Measurements from ENCODE around the gene DEUP1. TPM values are rescaled to one million over a fixed set of nuclear protein-coding genes. Genes with fewer than 3 reads are reported as not detected.

DEUP1 gene
- total and polyA plus RNA-seq, 2 experiments from 2014 or later, result 0.27 to 0.28 TPM

DNA sequence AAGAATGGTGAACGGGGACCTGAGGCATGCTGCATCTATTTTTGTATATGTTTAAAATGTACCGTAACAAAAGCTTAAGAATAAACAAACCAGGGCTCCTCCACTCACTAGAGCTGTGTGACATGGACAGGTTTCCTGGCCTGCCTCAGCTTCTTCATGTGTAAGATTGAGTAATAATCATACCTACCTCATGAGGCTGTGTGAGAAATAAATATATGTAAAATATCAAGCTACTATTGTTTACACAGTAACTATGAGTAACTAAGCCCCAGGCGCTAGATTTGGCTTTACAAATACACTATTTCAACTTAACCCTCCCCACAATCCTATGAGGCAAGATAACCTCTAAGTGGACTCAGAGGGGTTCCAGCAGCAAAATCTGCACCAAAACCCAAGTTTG is 146.3 kb downstream of the DEUP1 start:
- TF ChIP-seq, protein P1, sequence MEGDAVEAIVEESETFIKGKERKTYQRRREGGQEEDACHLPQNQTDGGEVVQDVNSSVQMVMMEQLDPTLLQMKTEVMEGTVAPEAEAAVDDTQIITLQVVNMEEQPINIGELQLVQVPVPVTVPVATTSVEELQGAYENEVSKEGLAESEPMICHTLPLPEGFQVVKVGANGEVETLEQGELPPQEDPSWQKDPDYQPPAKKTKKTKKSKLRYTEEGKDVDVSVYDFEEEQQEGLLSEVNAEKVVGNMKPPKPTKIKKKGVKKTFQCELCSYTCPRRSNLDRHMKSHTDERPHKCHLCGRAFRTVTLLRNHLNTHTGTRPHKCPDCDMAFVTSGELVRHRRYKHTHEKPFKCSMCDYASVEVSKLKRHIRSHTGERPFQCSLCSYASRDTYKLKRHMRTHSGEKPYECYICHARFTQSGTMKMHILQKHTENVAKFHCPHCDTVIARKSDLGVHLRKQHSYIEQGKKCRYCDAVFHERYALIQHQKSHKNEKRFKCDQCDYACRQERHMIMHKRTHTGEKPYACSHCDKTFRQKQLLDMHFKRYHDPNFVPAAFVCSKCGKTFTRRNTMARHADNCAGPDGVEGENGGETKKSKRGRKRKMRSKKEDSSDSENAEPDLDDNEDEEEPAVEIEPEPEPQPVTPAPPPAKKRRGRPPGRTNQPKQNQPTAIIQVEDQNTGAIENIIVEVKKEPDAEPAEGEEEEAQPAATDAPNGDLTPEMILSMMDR (IDR thresholded peaks at IDR 0.05; ENCODE audit: low read depth, low read length), result no peak
- Histone ChIP-seq H3K27me3 (no peaks in the 10 kb centered on the region), H3K9me3 (ENCODE audit: low read depth) (no peaks in the 10 kb centered on the region), H3K36me3 (no peaks in the 10 kb centered on the region), H3K27ac (peak overlapping the region; percentile 70), H3K4me1 (ENCODE audit: low read depth) (peaks cover 36% of the 10 kb centered on the region), H3K4me3 (no peak overlapping the region)
- no peak for DNase-seq (ENCODE audit: low read depth in 1 of 2, low spot score in 1 of 2)

- Histone ChIP-seq H3K27ac (peak overlapping the region; percentile 70), H3K9me3 (ENCODE audit: low read depth) (no peaks in the 10 kb centered on the region), H3K27me3 (no peaks in the 10 kb centered on the region), H3K4me3 (no peak overlapping the region), H3K4me1 (ENCODE audit: low read depth) (peaks cover 44% of the 10 kb centered on the region), H3K36me3 (no peaks in the 10 kb centered on the region)
- DNase-seq (ENCODE audit: low read depth in 1 of 2, low spot score in 1 of 2), result no peak
- TF ChIP-seq, protein P1 (IDR thresholded peaks at IDR 0.05; ENCODE audit: low read depth, low read length), result no peak
Observed at GRCh38 chr11:93477684-93478234, 147.2 kb downstream of the DEUP1 start.

GRCh38 chr11:93478841-93479240 is 148.3 kb downstream of the DEUP1 start:
- Histone ChIP-seq H3K4me1 (ENCODE audit: low read depth) (peaks cover 52% of the 10 kb centered on the region), H3K27me3 (no peaks in the 10 kb centered on the region), H3K27ac (no peak overlapping the region), H3K36me3 (no peaks in the 10 kb centered on the region), H3K4me3 (no peak overlapping the region), H3K9me3 (ENCODE audit: low read depth) (no peaks in the 10 kb centered on the region)
- TF ChIP-seq, protein P1 (IDR thresholded peaks at IDR 0.05; ENCODE audit: low read depth, low read length), result no peak
- DNase-seq (ENCODE audit: low read depth in 1 of 2, low spot score in 1 of 2), result no peak

GRCh38 chr11:93480256-93480655 is 149.7 kb downstream of the DEUP1 start:
- no peak for DNase-seq (ENCODE audit: low read depth in 1 of 2, low spot score in 1 of 2)
- no peaks in the 10 kb centered on the region for H3K27me3 ChIP-seq
- no peak overlapping the region for H3K27ac ChIP-seq
- no peaks in the 10 kb centered on the region for H3K9me3 ChIP-seq (ENCODE audit: low read depth)
- peaks cover 49% of the 10 kb centered on the region for H3K4me1 ChIP-seq (ENCODE audit: low read depth)
- no peaks in the 10 kb centered on the region for H3K36me3 ChIP-seq
- TF ChIP-seq, protein P1 (IDR thresholded peaks at IDR 0.05; ENCODE audit: low read depth, low read length), result no peak
- H3K4me3 ChIP-seq, result no peak overlapping the region

DNA sequence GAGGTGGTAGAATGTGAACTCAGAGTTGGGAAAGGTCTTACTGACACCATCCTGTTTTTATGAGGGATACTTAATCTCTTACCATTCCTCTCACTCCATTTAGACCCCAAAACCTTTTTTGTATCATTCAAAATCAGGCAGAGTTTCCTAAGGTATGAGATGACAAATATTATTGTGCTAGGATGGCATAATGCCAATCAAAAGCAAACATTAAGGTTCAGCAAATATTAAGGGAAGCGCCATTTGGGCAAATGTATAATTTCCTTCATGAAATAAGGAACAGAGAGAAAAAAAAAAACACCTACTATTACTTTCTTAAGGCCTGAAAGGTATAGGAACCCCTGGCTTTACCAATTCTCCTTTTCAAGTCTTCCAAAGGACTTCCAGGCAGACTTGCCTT is 150.2 kb downstream of the DEUP1 start:
- Histone ChIP-seq H3K27me3 (no peaks in the 10 kb centered on the region), H3K27ac (no peak overlapping the region), H3K36me3 (no peaks in the 10 kb centered on the region), H3K9me3 (ENCODE audit: low read depth) (no peaks in the 10 kb centered on the region), H3K4me1 (ENCODE audit: low read depth) (peaks cover 54% of the 10 kb centered on the region), H3K4me3 (no peak overlapping the region)
- TF ChIP-seq, protein P1 (IDR thresholded peaks at IDR 0.05; ENCODE audit: low read depth, low read length), result no peak
- no peak for DNase-seq (ENCODE audit: low read depth in 1 of 2, low spot score in 1 of 2)
